ENCODE data around the gene WDFY4. TPM values are rescaled to one million over a fixed set of nuclear protein-coding genes. Genes with fewer than 3 reads are reported as not detected.

WDFY4 gene
- total and polyA plus RNA-seq, 2 of the 13 experiments (the other 11 are each of a cell fraction or from before 2014, with no cell fraction given), result not detected

DNA sequence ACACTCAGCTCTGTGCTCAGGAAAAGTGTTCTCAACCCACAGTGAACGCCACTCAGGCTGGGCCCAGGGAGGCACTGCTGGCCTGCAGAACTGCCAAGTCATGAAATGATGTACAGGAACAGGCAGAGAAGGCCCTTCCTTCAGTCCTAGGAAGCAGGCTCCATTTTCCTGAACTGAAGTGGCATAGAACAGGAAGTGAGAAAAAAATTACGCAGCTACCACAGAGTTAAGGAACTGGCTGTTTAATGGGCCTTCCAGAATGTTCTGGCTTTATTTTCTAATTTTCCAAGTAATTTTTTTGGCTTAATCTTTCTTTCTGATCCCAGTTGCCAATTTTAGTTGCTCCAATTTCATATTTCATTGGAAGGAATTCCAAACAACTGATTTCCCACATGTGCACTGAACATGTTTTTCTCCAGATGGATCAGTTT lies 215.7 kb downstream of the WDFY4 start:
- POLR2A ChIA-PET, result no interaction called here
- in situ Hi-C loops (cut with HindIII; ENCODE audit: extremely low pct_ligation_motif_present, low pct_unique_long_range_greater_than_20kb) (no loop called here), intact Hi-C loops (cut with micrococcal nuclease; ENCODE audit: unreplicated experiment) (no loop called here)

More for the DNA sequence above, 215.7 kb downstream of the WDFY4 start:
- H3K36me3 ChIP-seq (replicated peaks in 1 of 2; ENCODE audit: control insufficient read depth in 1 of 2, insufficient read depth in 2 of 2, low read length in 2 of 2), result no peaks in the 10 kb centered on the region
- BruUV-seq (replicated peaks), result no TSS peak
- no peaks in the 10 kb centered on the region for H3K79me2 ChIP-seq (ENCODE audit: insufficient read depth, low read length)
- no peaks in the 10 kb centered on the region for H3K9me3 ChIP-seq (ENCODE audit: low read length)
- peaks cover 1 to 5% of the 10 kb centered on the region in 2 experiments; a peak in 2 of 5 replicates for H3K27me3 ChIP-seq (ENCODE audit: control insufficient read depth in 1 of 2, insufficient read depth in 2 of 2, low read length in 2 of 2)
- TF ChIP-seq PAWR (CRISPR knock-in tag; IDR thresholded peaks at IDR 0.05; ENCODE audit: borderline replicate concordance) (no peak), ZNF557 (CRISPR knock-in tag; IDR thresholded peaks at IDR 0.05) (no peak), KAT2B (IDR thresholded peaks at IDR 0.05; ENCODE audit: borderline replicate concordance, low read depth, low read length) (no peak), ELF1 (CRISPR knock-in tag; IDR thresholded peaks at IDR 0.05) (no peak), MBD4 (IDR thresholded peaks at IDR 0.05; ENCODE audit: borderline replicate concordance, low read length) (no peak)
- TF ChIP-seq, protein P1, sequence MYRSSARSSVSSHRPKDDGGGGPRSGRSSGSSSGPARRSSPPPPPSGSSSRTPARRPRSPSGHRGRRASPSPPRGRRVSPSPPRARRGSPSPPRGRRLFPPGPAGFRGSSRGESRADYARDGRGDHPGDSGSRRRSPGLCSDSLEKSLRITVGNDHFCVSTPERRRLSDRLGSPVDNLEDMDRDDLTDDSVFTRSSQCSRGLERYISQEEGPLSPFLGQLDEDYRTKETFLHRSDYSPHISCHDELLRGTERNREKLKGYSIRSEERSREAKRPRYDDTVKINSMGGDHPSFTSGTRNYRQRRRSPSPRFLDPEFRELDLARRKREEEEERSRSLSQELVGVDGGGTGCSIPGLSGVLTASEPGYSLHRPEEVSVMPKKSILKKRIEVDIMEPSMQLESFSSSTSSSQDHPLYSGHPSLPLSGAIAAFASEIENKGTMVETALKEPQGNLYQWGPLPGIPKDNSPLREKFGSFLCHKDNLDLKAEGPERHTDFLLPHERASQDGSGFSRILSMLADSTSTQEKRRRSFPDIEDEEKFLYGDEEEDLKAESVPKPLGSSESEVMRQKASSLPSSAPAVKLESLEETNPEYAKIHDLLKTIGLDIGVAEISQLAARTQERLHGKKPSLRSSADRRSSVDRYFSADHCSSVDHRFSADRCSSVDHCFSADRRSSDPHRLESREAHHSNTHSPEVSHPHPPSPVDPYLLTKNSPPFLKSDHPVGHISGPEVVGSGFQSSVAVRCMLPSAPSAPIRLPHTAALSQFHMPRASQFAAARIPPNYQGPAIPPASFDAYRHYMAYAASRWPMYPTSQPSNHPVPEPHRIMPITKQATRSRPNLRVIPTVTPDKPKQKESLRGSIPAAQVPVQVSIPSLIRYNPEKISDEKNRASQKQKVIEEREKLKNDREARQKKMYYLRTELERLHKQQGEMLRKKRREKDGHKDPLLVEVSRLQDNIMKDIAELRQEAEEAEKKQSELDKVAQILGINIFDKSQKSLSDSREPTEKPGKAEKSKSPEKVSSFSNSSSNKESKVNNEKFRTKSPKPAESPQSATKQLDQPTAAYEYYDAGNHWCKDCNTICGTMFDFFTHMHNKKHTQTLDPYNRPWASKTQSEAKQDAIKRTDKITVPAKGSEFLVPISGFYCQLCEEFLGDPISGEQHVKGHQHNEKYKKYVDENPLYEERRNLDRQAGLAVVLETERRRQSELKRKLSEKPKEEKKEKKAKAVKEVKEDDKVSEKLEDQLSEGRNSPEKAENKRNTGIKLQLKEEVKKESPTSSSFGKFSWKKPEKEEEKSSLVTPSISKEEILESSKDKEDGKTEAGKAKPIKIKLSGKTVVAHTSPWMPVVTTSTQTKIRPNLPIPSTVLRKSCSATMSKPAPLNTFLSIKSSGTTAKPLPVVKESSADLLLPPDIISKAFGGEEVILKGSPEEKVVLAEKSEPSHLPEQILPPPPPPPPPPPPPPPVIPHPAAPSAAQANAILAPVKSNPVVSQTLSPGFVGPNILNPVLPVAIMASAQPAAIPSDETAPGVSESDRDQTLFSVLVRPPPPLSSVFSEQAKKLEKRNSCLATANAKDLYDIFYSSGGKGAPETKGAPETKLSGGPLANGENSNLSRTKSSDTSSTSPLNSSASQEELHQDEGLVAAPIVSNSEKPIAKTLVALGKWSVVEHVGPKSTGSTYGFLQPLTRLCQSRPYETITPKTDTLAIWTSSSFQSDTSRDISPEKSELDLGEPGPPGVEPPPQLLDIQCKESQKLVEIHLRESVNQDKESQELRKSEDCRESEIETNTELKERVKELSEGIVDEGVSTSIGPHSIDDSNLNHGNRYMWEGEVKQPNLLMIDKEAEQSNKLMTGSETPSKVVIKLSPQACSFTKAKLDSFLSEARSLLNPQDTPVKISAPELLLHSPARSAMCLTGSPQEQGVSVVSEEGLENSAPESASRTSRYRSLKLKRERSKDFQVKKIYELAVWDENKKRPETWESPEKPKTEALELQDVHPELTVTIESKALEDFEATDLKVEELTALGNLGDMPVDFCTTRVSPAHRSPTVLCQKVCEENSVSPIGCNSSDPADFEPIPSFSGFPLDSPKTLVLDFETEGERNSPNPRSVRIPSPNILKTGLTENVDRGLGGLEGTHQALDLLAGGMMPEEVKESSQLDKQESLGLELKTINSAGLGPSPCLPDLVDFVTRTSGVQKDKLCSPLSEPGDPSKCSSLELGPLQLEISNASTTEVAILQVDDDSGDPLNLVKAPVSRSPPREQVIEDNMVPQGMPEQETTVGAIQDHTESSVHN (CRISPR knock-in tag; IDR thresholded peaks at IDR 0.05), result no peak
- TF ChIP-seq, protein P2, sequence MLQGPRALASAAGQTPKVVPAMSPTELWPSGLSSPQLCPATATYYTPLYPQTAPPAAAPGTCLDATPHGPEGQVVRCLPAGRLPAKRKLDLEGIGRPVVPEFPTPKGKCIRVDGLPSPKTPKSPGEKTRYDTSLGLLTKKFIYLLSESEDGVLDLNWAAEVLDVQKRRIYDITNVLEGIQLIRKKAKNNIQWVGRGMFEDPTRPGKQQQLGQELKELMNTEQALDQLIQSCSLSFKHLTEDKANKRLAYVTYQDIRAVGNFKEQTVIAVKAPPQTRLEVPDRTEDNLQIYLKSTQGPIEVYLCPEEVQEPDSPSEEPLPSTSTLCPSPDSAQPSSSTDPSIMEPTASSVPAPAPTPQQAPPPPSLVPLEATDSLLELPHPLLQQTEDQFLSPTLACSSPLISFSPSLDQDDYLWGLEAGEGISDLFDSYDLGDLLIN (CRISPR knock-in tag; IDR thresholded peaks at IDR 0.05; ENCODE audit: borderline replicate concordance), result no peak
- no peak overlapping the region for H3K27ac ChIP-seq (ENCODE audit: extremely low read length, insufficient read depth, low read length)
- no peak for ATAC-seq
- no peak for DNase-seq (ENCODE audit: low spot score)
- no peak overlapping the region for H3K4me3 ChIP-seq (replicated peaks in 1 of 3; ENCODE audit: insufficient read depth in 1 of 3, low read depth in 2 of 3, low read length in 3 of 3)
- no peak overlapping the region for H3K9ac ChIP-seq (ENCODE audit: insufficient read depth, low read depth, low read length)
- H3K4me1 ChIP-seq (ENCODE audit: insufficient read depth, low read length), result no peaks in the 10 kb centered on the region
- no peak overlapping the region for H2AFZ ChIP-seq (ENCODE audit: low read length)
- CTCF ChIA-PET (ENCODE audit: low intra/inter-chr PET ratio, low total read pairs), result no interaction called here
- no peaks in the 10 kb centered on the region for H4K20me1 ChIP-seq (ENCODE audit: insufficient read depth, low read length)
- no peak overlapping the region for H3K4me2 ChIP-seq (ENCODE audit: low read depth, low read length)
- 21% methylated on average over 2 of the region's 2 CpGs for WGBS (ENCODE audit: low lambda C conversion rate)
- no peak for FAIRE-seq

Data from HepG2 (cell line).